Testis (tissue), 3 donors: ENCODE data around the gene WFDC13. TPM values are rescaled to one million over a fixed set of nuclear protein-coding genes. Genes with fewer than 3 reads are reported as not detected.

Experiments
- DNase-seq: peaks from one replicate; pipeline ENCODE4 v3.0.0-alpha.2; 2019
- H3K27ac ChIP-seq, 2 donors: fragments of 200-600 bp; sonication (generic); one replicate each; pipeline ENCODE4 v1.5.1; 2019
- H3K27me3 ChIP-seq: fragments of 200-600 bp; sonication (generic); one replicate; pipeline ENCODE4 v1.5.1; 2019
- H3K36me3 ChIP-seq: fragments of 200-600 bp; sonication (generic); one replicate; pipeline ENCODE4 v1.5.1; 2017; ENCODE audit warnings: low read depth; ENCODE audit errors: missing control alignments
- H3K4me1 ChIP-seq: fragments of 200-600 bp; sonication (generic); one replicate; pipeline ENCODE4 v1.5.1; 2019
- H3K4me3 ChIP-seq, 2 donors: fragments of 200-600 bp; sonication (generic); one replicate each; pipeline ENCODE4 v1.5.1; 2017 to 2019
- H3K9me3 ChIP-seq: fragments of 200-600 bp; sonication (generic); one replicate; pipeline ENCODE4 v1.5.1; 2017
- CTCF ChIP-seq, 3 experiments: fragments of 450-650 bp in 2 of 3; fragments of 200-600 bp in 1 of 3; sonication (generic) in 1 of 3; IDR thresholded peaks; one replicate each; pipeline ENCODE4 v1.5.1; 2016 to 2019; ENCODE audit warnings: antibody characterized with exemption in 3 of 3, mild to moderate bottlenecking in 2 of 3, moderate library complexity in 1 of 3
- POLR2A ChIP-seq: fragments of 450-650 bp; IDR thresholded peaks from one replicate; pipeline ENCODE4 v1.6.1; 2017; ENCODE audit warnings: antibody characterized with exemption, mild to moderate bottlenecking, moderate library complexity
- whole genome bisulfite sequencing, 2 donors: methylation state at CpG; one replicate each; pipeline ENCODE4 v1.1.5; 2018; 5-methylcytosine and 5-hydroxymethylcytosine counted together
- intact Hi-C: fragments of 100-400 bp; cut with DNase I; formaldehyde crosslinking; loops from one replicate; pipeline ENCODE4 v1.15.1; 2023; ENCODE audit warnings: low total_unique reads
- polyA plus RNA-seq: library from polyadenylated mRNA; stranded (reverse); fragments of 350-450 nt; fragmentation: Illumina TruSeq; extraction: RNeasy Lipid Tissue Mini Kit (QIAGEN cat#74804); gene quantifications from one replicate; pipeline ENCODE4 v1.2.3, GENCODE V29; 2014; ENCODE audit warnings: low read depth, low replicate concordance; ENCODE audit not compliant: insufficient read depth
- total RNA-seq, 2 donors: library from RNA; depleted of rRNA; stranded (reverse); fragments of >200 nt; gene quantifications; one replicate each; pipeline ENCODE4 v1.2.3, GENCODE V29; 2016

Gene WFDC13
- total and polyA plus RNA-seq, 3 donors from 2014 or later = not detected

- Histone ChIP-seq H3K27me3 (no peaks in the 10 kb centered on the region), H3K4me3 (no peak within 1 kb of the TSS), H3K9me3 (no peaks in the 10 kb centered on the region), H3K27ac (no peak within 1 kb of the TSS), H3K4me1 (no peaks in the 10 kb centered on the region), H3K36me3 (no peaks in the 10 kb centered on the region)
- DNase-seq = no peak
- 89 to 92% methylated on average over 1 of the region's 1 CpG for WGBS, 2 donors
- TF ChIP-seq POLR2A (no peak), CTCF (IDR thresholded peaks at IDR 0.05) (no peak)
- intact Hi-C loops = no loop called here
Measured at GRCh38 chr20:45722047-45722446, 20.2 kb downstream of the WFDC13 start, which contains the start of gene SPINT4. SPINT4 (plus strand) TSS chr20:45722347; CDS start chr20:45722368, 21 bp downstream.

- DNase-seq = no peak
- no peak for TF ChIP-seq POLR2A
- TF ChIP-seq CTCF (IDR thresholded peaks at IDR 0.05) = no peak
- Histone ChIP-seq H3K4me3 (no peak overlapping the region), H3K27me3 (no peaks in the 10 kb centered on the region), H3K4me1 (no peaks in the 10 kb centered on the region), H3K27ac (no peak overlapping the region), H3K9me3 (no peaks in the 10 kb centered on the region), H3K36me3 (no peaks in the 10 kb centered on the region)
- intact Hi-C loops = no loop called here
Measured at GRCh38 chr20:45725134-45725533, 23.3 kb downstream of the WFDC13 start.

GRCh38 chr20:45727044-45727443 is 25.2 kb downstream of the WFDC13 start:
- TF ChIP-seq CTCF (IDR thresholded peaks at IDR 0.05) (no peak), POLR2A (no peak)
- intact Hi-C loops = no loop called here
- Histone ChIP-seq H3K4me1 (no peaks in the 10 kb centered on the region), H3K9me3 (no peaks in the 10 kb centered on the region), H3K4me3 (no peak overlapping the region), H3K27me3 (no peaks in the 10 kb centered on the region), H3K27ac (no peak overlapping the region), H3K36me3 (no peaks in the 10 kb centered on the region)
- no peak for DNase-seq
- 55 to 77% methylated on average over 2 of the region's 2 CpGs for WGBS, 2 donors

- DNase-seq = no peak
- Histone ChIP-seq H3K9me3 (no peaks in the 10 kb centered on the region), H3K4me1 (no peaks in the 10 kb centered on the region), H3K27ac (no peak overlapping the region), H3K36me3 (no peaks in the 10 kb centered on the region), H3K4me3 (no peak overlapping the region), H3K27me3 (no peaks in the 10 kb centered on the region)
- intact Hi-C loops = no loop called here
- TF ChIP-seq POLR2A (no peak), CTCF (IDR thresholded peaks at IDR 0.05) (no peak)
Measured at GRCh38 chr20:45732199-45732598, 30.4 kb downstream of the WFDC13 start.

- H3K27ac ChIP-seq = no peak overlapping the region
- no peaks in the 10 kb centered on the region for H3K4me1 ChIP-seq
- DNase-seq = no peak
- 68 to 73% methylated on average over 5 to 8 of the region's 8 CpGs for WGBS, 2 donors
- H3K4me3 ChIP-seq = no peak overlapping the region
- no peaks in the 10 kb centered on the region for H3K36me3 ChIP-seq
- TF ChIP-seq CTCF (IDR thresholded peaks at IDR 0.05) (no peak), POLR2A (no peak)
- H3K27me3 ChIP-seq = no peaks in the 10 kb centered on the region
- intact Hi-C loops = no loop called here
- no peaks in the 10 kb centered on the region for H3K9me3 ChIP-seq
Measured at GRCh38 chr20:45735552-45735951, 33.7 kb downstream of the WFDC13 start.
